HT1080 (cell line): ENCODE data around the gene HPCAL1. TPM values are rescaled to one million over a fixed set of nuclear protein-coding genes. Genes with fewer than 3 reads are reported as not detected.

Experiments used
- small RNA-seq: library from RNA; depleted of rRNA; stranded (forward); fragments of <200 nt; gene quantifications from one replicate; pipeline ENCODE3, GENCODE V24; 2014
- total RNA-seq: library from RNA; depleted of rRNA; stranded (reverse); fragments of >200 nt; shearing (Covaris generic); gene quantifications from 2 replicates; pipeline ENCODE4 v1.2.3, GENCODE V29; 2014; rRNA removed

Gene HPCAL1
- total RNA-seq, 1 experiment from 2014 or later = 201 TPM

Small RNAs within 50 kb of the gene (small RNA-seq; reads per million reads assigned to genes)
- gene RF00432 (not detected), gene RN7SL66P (not detected), gene SNORA80B (17.2 reads per million, percentile 92 among the genes with 10 or more reads in this experiment)

Other genes with a start within 250 kb of the HPCAL1 start
- 0.05 and 0.10 TPM in 2 replicates for gene CYS1, start 222.5 kb upstream of the HPCAL1 start, total RNA-seq
- gene RRM2, start 180.2 kb upstream of the HPCAL1 start, total RNA-seq = 98.1 and 195 TPM in 2 replicates
- gene ODC1, start 145.4 kb downstream of the HPCAL1 start, total RNA-seq = 582 and 583 TPM in 2 replicates